Skin of body (tissue), 2 donors: ENCODE results near the gene LIN9. TPM values are rescaled to one million over a fixed set of nuclear protein-coding genes. Genes with fewer than 3 reads are reported as not detected.
"Not testable (repeated sequence)": the region's sequence is repeated elsewhere in the genome, so short reads cannot be mapped to it uniquely, and the experiment has no call there.

Experiments used
- DNase-seq: peaks from one replicate; lab custom pipeline; 2025; lab: John Stamatoyannopoulos, UW
- total RNA-seq: library from RNA; depleted of rRNA; stranded (reverse); fragments of >200 nt; gene quantifications from one replicate; pipeline ENCODE4 v1.2.3, GENCODE V29; 2014

Gene LIN9
- total RNA-seq, 1 donor from 2014 or later = 8.8 TPM

DNA sequence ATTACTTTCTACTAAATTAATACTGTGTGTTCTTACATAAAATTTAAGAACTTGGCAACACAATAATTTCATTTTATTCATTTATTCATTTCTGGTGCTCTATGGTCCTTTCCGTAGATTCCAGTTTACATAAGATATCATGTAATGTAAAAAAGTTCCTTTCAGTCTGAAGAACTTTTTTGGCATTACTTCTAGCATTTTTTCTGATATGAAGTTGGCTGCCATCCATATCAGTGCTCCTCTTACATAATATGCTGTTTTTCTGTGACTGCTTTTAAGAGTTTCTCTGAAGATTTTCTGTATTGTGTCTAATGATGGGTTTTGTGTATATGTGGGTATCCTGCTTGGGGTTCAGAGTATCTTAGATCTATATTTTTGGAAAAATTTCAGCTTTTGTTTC, 34.8 kb downstream of the LIN9 start:
- DNase-seq = no peak

DNA sequence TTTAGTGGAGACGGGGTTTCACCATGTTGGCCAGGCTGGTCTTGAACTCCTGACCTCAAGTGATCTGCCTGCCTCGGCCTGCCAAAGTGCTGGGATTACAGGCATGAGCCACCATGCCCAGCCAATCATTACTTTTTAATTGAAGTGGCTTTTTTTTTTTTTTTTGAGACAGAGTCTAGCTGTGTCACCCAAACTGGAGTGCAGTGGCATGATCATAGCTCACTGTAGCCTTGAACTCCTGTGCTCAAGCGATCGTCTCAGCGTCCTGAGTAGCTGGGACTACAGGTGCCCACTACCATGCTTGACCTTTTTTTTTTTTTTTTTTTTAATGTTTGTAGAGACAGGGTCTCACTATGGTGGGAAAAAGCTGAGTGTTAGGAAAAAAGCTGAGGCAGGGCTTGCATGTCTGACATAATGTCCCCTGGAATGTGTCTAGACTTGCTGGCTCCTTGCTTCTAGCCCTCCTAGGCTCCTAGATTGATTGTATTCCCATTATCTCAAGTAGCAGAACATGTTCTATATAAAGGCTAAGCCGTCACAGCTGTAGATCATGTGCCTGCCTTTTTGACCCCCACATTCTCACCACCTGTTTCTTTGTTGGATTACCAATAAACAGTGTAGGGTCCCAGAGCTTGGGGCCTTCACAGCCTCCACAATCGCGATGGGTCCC, 36.6 kb downstream of the LIN9 start:
- not testable (repeated sequence) for DNase-seq

DNA sequence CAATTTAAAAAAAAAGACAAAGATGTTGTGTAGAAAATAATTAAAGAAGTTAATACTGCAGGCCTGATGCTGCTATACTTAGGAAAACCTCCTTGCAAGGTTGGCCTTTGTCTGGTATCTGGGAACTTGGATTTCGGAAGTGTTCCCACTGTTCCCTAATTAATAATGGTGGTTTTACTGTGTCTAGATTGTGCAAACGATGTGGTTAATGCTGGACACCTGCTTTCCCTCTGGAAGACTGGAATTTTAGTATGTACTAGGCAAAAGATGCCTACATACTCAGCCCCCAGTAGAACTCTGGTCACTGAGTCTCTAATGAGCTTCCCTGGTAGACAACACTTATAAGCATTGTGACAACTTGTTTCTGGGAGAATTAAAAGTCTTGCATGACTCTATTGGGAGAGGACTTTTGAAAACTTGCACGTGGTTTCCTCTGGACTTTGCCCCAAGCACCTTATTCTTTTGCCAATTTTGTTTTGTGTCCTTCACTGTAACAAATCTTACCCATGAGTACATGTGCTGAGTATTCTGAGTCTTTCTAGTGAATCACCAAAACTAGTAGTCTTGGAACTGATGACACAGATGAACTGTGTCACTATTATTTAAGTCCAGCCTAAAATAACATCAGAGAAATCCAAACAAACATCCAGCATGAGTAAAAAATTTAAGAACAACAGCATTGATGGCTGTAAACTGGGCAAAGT, 40.4 kb downstream of the LIN9 start:
- no peak for DNase-seq

DNA sequence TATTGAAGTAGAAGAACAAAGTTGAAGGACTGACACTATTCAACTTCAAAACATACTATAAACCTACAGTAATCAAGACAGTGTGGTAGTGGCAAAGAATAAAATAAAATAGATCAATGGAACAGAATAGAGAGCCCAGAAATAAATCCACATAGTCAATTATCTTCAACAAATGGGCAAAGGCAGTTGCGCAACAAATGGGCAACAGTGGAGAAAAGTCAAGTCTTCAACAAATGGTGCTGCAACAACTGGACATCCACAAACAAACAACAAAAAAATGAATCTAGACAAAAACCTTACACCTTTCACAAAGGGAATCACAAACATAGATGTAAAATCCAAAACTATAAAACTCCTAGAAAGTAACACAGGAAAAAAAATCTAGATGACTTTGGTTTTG, 47.1 kb downstream of the LIN9 start:
- DNase-seq = no peak

DNA sequence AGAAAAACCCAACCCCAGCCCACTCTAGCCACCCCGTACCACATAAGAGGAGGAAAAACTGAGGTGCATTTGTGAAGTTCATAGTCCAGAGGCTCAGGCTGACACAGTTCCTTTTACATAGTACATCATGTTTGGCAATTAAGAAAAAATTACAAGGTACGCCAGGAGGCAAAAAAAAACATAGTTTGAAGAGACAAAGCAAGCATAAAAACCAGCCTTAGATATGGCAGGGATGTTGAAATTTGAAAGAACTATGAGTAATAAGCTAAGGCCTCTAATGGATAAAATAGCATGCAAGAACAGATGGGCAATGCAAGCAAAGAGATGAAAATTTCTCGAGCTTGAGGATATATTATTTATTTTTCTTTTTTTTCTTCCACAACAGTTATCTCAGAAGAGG, 53.6 kb downstream of the LIN9 start:
- no peak for DNase-seq

DNA sequence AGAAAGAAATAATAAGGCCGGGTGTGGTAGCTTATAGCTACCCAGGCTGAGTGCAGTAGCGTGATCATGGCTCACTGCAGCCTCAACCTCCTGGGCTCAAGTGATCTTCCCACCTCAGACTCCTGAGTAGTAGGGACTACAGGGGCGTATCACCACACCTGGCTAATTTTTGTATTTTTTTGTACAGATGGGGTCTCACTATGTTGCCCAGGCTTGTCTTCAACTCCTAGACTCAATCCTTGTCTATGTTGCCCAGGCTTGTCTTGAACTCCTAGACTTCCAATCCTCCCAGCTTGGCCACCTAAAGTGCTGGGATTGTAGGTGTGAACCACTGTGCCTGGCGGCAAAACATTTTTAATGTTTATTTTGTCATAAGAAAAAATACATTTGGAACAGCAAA, 55.0 kb downstream of the LIN9 start:
- no peak for DNase-seq

DNA sequence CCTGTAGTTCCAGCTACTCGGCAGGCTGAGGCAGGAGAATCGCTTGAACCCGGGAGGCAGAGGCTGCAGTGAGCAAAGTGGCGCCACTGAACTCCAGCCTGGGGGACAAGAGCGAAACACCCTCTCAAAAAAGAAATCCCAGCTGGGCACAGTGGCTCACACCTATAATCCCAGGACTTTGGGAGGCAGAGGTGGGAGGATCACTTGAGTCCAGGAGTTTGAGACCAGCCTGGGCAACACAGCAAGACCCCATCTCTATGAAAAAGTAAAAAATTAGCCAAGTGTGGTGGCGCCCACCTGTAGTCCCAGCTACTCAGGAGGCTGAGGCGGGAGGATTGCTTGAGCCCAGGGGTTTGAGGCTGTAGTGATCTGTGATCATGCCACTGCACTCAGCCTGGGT, 56.1 kb downstream of the LIN9 start:
- not testable (repeated sequence) for DNase-seq

DNA sequence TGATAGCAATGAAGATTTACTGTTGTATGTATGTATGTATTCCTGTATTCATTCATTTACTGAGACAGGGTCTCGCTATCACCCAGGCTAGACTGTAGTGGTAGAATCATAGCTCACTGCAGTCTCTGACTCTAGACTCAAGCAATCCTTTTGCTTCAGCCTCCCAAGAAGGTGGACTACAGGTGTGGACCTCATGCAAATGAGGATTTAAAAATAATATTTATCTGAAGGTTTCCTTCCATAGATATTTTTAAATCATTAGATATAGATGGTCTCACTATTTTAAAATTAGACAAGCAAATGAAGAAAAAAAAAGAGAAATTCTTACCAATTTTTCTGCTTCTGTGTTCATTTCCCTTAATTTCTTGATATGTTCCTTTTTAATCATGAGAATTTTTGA, 58.5 kb downstream of the LIN9 start:
- DNase-seq = no peak

DNA sequence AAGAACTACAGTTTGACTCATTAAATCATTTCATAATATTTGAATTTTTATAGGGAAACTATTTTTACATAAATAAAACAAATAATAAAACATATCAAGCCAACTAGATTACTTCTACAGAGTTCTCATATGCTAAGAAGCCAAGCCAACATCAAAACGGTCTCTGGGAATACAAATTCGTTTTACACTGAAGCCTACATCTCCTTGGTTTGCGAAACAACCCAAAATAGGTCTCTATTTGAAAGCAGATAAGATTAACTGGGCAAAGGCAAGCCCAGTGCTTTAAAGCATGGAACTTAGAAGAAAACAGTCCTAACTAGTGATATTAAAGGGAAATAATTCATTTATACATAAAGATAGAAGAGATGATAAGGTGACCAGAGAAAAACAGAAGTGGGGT, 60.2 kb downstream of the LIN9 start:
- DNase-seq = no peak

DNA sequence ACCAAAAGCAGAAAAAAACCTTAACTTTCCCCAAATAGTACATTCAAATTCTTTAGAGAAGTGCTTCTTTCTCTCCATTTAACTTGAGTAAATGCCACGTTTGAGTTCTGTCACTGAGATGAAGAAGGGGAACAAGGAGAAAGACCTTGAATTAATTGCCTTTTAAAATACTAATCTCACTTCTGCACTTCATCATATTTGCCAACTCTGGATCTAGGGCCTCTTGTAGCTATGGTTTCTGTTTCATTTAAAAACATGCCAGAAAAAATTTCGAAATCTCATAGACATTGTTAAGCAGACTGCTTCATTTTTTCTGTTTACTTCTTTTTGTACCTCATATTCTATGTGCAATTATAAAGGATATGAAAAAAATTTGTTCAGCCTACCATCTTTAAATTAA, 60.9 kb downstream of the LIN9 start:
- no peak for DNase-seq

DNA sequence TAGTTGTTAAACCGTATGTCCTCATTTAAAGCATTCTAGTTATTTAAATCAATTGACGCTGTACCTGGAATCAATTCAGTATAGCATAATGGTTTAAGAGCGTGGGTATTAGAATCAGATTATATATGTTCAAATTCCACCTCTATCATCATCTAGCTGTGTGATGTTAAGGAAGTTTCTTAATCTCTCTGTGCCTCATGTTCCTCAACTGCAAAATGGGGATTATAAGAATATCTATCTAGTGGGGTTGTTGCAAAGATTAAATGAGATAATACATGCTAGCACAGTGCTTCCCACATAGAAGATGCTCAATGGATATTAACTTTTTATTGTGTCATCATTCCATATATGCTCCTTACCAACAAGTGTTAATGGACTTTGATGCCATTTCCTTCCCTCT, 69.5 kb downstream of the LIN9 start:
- DNase-seq = no peak

DNA sequence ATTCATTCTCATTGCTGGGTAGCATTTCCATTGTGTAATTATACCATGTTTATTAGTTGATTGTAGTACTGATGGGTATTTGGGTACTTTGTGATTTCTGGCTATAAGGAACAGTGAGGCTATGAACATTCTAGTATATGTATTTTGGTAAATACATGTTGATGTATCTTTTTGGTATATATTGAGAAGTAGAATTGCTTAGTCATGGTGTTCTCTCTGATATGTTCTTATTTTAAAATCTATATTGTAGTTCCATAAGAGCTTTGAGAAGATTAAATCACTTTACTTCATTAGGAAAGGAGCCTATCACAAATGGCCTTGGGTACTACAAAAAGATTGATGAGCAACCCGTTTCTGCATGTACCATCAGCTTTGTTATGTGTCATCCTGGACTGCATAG, 72.1 kb downstream of the LIN9 start:
- no peak for DNase-seq

DNA sequence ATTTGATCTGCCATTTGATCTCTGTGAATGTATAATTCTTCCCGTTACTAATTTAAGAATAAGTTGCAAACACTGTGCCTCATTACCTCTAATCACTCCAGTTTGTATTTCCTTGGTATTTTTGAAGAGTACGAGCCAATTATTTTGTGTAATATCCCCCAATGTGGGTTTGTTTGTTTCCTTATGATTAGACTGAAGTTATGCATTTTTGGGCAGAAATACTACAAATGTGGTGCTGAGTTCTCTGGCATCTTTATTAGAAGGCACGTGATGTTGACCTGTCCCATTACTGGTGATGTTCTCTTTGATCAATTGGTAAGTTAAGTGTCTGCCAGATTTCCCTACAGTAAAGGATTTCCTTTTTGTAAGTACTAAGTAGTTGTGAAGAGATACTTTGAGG, 75.2 kb downstream of the LIN9 start:
- DNase-seq = no peak

DNA sequence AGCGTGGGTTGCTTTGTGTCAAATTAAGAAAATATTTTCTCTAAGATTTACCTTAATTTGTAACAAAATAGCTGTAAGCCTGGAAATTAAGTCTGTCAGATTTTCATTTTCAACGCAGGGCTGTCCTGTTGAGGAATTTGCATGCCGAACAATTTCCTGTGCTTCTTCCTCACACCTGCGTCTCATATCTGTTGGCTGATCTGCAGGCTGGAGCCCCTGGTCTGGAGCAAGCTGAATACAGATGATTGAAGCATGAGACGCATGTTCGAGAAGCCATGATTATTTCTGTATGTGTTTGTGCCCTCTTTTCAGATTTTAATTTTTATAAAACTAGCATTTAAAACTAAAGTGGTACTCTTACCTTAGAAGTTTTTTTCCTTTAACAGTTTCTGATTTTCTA, 75.7 kb downstream of the LIN9 start:
- no peak for DNase-seq

DNA sequence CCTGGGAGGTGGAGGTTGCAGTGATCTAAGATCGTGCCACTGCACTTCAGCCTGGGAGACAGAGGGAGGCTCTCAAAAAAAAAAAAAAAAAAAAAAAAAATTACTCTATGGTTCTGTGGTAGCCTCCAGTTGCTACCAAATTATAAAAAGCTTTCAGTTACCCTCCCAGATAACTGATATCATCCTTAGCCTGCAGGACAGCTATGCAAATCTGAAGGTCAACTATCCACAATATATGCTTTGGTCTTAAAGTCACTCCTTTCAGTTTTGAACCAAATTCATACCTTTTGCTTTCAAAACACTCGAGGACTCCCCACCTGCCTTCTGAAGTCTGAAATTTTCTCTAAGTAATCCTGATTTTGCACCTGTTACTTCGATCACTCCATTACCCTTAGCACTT, 82.4 kb downstream of the LIN9 start:
- no peak for DNase-seq

DNA sequence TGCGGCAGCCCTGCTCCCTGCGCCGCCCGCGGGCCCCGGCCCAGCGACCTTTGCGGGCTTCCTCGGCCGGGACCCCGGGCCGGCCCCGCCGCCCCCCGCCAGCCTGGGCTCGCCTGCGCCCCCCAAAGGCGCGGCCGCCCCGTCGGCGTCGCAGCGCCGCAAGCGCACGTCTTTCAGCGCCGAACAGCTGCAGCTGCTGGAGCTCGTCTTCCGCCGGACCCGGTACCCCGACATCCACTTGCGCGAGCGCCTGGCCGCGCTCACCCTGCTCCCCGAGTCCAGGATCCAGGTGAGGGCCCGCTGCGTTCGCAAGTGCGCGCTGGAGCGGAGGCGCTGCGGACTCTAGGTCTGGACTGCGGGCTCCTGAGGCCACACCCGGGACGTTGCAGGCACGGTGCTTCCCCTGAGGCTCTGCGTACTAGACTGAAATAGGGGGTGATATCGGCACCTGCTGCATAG, 85.1 kb downstream of the LIN9 start:
- DNase-seq = no peak

DNA sequence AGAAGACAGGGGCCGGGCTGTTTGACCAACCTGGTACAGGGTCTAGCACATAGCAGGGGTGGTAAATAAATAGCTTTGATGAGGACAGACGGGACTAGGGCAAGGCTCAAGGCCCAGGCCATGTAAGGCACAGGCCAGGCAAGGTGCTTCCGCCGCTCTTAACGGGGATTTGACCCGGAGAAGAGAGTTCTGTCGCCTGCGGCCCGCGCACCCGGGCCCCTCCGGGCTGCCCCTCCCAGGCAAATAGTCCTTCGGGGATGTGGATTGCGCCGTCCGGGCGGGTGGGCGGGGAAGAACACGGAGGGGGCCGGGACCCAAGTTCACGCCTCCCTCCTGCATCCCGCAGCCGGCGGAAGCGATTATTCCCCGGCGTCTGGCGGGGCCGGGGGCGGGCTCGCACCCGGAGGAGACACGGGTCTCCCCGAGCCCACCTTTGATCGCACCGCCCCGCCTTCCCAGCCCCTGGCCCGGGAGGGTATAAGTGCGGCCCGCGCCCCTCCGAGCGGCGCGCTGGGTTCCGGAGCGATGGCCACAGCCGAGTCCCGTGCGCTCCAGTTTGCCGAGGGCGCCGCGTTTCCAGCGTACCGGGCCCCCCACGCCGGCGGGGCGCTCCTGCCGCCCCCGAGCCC, 85.7 kb downstream of the LIN9 start, which contains the start of gene MIXL1:
Gene MIXL1, plus strand, starts transcription at position 508 of the 629 bp plus-strand sequence. Its CDS starts 18 bp downstream, at position 526.
- no peak for DNase-seq

DNA sequence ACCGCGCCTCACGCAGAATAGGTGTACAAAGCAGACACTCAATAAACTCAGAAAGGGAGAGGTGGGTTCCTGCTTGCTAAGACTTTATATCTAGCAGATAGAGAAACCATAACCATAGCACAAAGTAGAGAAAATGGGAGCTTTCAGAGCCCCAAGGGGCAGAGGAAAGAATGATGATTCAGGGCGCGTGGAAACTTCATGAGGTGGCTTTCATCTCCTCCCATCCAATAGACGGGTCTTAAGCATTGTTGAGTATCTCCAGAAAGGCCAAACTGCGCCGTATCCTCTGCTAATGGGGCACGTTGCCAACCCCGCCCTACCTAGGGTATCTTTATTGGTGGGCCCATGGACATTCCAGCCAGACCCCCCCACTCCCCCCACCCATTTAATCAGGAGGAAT, 86.3 kb downstream of the LIN9 start:
- DNase-seq = no peak

DNA sequence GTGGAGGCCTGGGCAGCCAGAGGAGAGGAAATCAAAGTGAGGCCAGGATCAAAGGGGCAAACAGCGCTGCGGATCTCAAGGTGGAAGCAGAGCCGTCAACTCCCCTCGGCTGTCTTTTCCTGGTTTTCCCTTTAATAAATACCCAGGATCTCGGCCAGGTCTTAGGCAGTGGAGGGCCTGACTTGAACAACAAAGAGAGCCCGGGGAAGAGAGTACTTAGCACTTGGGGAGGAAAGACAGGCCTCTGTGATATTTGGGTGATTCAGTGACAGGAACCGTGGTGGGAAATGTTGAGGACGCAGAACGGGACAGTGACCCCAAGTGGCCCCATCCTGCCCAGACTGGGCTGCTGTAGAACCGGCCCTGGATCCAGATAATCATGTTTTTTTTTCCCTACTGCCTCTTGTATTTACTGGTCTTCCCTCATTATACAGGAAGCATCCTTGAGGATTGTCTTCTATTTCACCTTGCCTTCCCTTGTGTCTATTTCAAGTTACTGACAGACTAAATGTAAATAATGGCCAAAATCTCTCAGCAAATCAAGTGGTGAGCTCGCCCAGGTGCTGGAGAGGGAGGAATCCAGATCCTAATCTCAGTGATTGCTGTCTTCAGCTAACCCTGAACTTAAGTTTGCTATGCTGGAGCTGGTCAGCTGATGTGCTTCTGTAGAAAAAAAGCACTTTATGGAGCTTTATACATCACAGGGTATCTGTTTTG, 88.3 kb downstream of the LIN9 start:
- DNase-seq = no peak

DNA sequence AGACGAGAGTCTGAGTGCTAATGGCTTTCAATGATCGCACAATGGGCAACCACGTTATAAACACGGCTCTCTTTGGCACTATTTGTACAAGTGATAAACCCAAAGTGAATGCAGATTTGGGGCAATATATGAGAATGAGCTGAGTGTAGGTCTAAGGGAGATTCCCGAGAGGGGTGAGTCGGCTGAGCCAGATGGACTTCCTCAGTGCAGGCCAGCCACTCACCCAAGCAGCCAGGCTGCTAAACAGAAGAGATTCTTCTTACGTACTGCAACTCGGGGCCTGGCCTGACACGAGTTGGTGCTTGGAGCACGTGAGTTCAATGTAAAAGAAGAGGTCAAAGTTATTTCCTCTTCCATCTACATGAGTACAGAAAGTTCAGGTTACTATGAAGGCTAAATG, 91.7 kb downstream of the LIN9 start:
- DNase-seq = no peak

DNA sequence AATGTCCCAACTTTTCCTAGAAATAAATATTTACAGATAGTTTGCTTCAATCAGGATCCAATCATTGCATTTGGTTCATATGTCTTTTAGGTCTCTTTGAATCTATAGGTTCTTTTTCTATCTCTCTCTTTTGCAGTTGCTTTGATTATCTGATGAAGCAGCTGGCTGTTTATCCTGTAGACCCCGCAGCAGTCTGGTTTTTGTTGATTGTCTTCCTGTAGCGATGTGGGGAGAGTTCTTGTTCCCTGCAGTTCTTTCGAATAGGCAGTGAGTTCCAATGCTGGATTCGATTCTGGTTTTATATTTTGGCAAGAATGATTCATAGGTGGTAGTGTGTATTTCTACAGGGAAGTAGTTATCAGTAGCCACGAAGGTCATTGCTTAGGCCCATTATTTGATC, 92.9 kb downstream of the LIN9 start:
- DNase-seq = no peak

DNA sequence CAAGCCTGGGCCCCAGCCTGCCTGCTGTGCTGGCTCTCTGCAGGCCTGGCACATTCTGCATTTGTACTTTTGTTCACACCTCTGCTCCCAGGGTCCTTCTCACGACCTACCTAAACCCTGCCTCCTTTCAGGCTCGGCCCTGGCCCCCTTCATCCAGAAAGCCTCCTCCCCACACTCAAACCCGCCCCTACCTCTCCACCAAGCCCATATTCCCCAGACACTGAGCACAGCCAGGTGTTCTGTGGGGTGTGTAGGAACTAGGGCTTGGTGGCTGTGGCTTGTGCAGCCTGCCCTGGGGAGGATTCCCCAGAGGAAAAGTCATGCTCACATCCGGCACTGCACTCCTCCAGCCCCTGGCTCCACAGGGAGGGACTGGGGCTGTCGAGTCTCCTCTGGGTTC, 93.7 kb downstream of the LIN9 start:
- no peak for DNase-seq
